ENCODE measurements around the gene DEDD.

Gene DEDD

DNA sequence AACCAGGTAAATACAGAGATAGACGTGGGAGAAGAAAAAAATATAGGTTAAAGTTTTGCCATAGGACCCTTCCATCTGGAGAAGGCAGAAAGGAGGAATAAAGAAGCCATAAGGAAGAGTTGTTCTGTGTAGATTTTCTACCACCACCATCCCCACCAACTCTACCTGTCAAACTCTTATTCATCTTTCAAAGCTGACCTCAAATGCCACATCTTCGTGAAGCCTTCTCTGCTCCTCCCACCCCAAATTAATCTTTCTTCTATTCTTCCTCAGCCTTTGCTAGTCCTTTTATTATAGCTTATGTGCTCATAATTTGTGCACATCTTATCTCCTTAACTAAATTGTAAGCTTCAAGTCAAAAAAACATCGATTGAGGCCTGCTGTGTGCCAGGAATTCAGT is 41.9 kb downstream of the DEDD start:
- no peak for DNase-seq

DNA sequence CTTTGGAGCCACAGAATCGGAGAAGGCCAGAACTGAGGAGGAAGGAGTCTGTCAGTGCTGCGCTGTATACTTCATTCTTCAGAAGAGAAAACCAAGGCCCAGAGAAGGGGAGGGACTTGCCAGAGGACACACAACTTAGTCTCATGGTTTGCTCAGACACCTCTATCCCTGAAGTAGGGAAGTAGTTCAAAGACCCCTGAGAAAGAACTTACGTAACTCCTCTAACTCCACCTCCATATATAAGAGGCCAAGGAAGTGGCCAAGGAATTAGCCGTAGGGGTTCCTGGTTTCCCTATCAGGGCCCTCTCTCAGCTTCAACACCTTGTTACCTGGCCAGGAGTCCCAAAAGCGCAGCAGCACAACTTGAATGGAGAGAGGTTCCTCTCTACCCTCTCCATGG is 42.5 kb downstream of the DEDD start:
- DNase-seq: no peak

DNA sequence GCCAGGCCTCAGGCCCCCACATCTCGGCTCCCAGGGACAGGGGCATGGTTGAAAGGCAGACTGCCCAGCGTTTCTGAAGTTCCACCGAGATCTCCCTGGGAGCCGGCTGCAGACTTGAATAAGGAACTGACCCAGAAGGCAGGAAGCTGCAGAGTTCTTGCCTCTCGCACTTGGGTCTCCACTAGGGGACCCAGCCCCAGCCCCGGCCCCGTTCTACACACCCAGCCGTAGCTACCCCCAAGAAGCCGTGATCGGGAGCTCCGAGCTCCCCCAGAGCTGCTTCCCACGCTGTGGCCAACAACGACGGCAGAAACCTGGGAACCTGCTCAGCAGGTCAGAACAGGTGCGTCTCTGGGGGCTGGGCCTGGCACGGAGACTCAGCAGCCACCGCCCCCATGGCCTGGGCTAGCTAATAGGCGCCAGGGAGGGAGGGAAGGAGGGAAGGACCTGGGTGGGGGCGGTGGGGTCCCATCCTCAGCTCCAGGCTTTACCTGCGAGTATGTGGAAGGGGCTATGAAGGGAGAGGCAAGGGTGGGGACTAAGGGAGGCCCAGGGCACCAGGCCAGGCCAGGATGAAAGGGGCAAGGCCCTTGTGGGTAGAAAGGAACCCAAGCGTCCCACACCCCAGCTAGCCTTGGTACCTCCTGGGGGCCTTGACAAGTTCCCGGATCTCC is 43.1 kb downstream of the DEDD start, which contains the start of gene NECTIN4:
Gene NECTIN4 (minus strand): TSS at position 308 of the 674 bp plus-strand sequence. CDS start 262 bp downstream, at position 46.
- DNase-seq: no peak

DNA sequence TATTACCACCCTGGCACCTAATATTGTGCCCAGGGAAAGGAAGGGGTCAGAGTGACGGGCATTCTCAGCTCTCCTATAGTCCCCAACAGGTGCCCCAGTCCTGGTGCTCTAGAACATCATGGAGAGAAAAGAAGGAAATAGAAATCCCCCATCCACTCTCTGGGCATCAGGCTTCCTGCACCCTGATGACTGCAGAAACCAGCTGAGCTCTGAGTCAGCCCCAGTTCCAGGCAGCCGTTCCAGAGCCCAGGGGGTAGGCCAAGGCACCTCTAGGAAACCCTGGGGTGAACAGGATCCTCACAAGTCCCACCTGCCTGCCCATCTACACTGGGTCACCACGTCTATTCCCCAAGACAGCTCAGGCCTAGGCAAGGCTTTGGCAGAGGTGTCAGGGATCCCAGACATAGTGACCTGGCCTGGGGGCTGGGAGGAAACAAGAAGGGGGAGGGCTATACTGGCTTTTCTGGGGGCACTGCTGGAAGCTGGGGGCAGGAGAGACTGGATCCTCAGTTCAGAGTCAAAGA is 43.8 kb downstream of the DEDD start:
- no peak for DNase-seq

DNA sequence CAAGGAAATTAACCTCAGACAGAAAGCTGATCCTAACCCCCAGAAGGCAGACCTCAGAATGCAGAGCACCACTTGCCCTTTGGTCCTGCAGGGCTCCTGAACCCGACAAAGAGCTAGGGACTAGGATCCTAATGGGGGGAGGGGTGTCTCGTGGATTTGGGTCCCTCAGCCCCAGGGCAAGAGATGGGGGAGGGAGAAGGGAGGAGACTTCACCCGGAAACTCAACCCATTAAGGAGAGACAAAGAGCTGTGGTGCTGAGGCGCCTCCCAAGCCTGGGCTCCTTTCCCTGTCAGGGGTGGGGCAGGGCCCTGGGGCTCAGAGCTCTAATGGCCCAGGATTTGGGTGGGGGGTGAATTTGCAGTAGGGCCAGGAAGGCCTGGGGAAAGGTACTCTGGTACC is 46.0 kb downstream of the DEDD start:
- no peak for DNase-seq

DNA sequence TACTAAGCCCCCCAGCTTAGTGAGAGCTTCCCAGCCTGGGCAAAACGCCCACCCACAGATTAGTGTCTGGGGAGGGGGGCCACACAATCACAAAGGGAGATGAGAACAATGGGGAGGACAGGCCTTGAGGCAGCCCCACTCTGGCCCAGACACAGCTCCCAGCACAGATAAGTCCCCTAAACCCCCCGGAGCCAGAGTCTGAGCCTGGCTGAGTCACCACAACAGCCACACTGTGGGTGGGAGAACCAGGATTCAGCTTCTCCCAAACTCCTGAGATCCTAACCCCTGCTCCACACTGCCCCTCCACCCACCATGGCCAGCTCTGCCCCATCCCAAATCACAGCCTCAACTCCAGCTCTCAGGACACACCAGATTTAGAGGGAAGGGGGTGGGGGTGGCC is 47.3 kb downstream of the DEDD start:
- no peak for DNase-seq

DNA sequence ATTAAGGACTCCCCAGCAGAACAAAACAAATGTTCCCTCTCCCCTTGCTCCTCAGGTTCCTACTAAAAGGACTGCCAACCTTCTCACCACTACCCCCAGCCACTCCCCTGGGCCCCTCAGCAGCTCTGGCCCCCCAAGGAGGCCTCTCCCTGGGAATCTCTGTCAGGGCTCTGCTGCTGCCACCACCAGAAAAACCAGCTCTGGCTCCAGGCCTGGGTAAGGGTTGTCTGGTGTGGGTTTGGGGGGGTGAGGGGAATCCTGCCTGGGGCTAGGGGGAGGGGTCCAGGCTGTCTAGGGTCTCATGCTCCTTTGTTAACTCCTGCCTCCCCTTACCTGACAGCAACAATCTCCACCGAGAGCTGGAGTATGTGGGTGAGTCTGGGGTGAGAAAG is 47.9 kb downstream of the DEDD start:
- DNase-seq: no peak

DNA sequence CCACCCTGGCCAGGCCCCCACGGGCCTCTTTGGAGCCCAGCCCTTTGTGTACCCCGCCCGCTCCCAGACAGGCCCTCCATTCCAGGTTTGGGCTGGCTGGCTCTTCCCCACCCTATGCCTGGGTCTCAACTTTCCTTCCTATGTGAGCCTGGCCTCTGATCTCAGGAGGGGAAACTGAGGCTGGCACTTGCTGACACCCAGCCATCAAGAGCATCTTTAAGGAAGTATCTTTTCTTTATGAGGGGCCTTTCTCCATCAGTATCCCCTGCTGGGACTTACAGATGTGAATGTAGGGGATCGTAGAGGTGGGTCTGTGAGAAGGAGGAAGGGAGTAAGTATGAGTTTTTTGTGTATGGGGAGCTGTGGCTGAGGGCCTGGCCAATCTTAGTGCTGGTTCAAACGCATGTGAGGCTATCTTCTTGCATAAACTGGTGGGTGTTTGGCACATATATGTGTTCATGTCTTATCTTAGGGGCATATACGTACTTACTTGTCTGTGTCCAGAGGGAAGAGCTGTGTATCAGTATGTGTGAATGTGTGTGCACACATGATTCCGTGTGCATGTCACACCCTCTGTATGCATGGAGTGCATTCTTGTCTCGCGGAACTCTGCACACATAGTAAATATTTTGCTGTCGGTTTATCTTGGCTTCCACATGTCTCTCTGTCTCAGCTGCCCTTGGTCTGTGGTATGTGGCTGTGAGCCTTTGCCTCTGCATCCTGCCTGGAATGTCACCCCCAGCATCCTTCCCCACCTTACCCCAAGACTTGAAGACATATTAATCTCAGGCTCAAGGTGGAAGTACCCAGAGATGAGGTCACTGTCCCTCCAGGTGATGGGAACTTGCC is 48.5 kb downstream of the DEDD start:
- DNase-seq: no peak

DNA sequence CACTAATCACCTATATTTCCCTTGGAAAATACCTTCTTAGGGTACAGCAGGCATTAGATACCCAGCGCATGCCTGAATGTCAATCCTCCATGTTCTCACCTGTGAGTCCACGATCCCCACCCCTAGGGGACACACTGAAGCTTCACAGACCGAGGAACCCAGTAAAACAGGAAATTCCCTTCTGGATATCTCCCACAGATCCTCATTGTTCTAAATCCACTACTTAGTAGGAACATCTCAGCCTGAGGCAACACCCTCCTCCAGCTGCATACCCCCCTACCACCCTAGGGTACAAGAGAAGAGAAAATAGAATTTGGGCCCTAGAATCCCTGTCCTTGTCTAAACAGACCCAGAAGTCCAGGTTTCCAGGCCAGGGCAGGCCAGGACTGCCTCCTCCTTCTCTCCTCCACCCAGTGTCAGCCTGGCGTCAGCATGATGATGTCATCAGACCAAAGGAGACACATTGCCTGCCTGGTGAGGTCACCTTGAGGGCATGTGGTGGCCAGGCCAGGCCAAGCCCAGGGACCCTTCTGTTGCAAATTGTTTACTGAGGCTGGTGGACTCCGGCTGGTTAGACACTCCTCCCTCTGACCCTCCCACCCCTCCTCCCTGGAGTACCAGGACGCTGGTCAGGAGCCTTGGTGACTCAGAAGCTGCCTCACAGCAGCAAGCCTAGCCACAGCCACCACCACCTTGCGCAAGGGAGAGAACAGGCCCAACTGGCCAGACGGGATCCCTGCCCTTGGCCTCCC is 49.3 kb downstream of the DEDD start:
- DNase-seq: no peak

DNA sequence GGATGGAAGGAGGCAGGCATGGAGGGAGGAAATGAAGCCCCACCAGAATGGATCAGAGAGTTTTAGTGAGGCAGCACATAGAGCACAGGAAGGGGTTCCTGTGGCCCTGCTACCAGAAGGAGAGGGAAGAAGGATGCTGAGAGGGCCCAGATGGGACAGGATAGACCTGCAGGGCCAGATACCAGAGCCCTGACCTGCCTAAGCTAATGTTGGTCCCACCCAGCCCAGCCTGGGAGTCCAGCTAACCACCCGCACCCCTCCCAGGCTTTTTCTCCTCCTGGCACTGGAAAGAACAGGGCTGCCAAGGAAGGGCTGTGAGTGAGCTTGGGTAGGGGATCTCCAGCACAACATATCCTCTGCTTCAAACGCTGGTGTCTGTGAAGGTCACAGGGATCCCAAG is 50.0 kb downstream of the DEDD start:
- DNase-seq: no peak

DNA sequence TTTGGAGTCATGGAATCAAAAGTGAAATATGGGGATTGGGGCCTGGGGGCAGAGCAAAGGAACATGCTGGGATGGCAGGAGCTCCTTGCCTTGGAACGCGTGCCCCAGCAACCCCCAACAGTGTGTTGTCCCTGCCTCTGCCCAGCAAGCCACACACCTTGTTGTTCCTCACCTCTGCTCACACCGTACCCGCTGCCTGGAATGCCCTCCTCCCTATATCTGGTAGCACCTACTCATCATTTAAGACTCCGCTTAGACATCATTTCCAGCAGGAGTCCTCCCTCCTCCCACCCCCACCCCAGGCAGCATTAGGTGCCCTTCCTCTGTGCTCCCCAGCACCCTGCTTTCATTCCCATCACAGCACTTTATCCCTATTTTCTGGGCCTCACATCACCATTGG is 50.9 kb downstream of the DEDD start:
- DNase-seq: no peak

DNA sequence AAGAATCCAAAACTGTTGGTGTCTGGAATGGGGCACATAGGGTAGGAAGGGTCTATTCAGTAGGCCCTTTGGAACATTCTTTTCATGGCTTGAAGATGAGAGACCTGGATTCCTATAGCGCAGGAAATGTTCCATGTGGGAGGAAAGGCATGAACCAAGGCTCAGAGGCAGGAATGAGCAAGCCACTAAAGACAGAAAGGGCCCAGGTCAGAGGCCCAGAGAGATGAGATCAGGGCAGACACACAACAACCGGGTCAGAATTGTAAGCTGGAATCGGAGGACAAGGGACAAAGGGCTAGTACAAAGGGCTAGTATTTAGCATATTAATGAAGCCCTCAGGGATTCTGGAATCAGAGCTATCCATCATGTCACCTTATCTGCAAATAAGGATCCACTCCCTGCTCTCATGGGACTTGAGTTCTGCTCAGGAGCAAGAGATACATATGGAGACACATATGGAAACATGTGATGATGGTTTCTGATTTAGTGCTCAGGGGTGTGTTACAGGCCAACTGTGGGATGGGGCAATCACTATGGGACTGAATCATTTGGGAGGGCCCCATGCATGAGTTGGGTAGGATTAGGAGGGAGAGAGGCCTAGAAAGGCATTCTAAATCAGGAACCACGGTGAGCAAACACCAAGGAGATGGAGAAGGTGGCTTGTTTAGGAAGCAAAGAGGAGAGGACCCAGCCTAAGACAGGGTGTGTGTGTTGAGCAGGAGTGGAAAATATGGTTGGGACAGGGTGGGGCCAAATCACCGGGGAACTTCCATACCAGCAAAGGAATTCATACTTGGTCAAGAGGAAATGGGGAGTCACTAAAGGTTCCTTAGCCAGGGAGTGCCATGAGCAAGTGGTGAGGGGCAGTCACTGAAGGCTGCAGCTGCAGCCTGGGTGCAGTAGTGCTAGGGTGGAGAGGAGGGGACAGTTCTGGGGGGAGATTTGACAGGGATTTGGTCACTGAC is 51.7 kb downstream of the DEDD start:
- DNase-seq: no peak

DNA sequence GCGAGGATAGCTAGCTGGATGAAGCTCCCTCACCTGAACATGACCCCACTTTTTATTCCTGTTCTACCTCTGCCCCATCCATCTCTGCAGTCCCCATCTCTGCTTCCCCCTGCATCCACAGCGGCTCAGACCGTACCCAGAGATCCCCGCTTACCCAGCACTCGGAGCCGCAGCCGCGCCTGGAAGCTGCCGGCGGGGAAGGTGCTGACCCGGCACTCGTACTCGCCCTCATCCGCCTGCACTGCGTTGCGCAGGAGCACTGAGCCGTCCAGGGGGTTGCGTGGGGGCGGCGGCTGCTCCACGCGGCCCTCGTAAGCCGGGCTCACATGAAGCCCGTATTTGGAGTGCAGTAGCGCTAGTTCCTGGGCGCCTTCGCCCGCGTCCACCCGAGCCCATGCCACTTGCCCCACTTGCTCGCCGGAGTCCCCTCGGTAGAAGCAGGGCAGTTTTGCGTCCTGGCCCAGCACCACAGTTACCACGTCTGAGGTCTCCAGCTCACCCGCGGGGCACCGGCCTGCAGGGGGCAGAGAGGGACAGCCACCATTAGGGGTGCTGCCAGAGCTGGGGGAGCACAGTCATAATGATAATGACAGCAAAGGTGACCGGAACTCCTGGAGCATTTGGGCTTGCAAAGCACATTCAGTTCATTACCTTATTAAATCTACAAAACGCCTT is 52.9 kb downstream of the DEDD start:
- no peak for DNase-seq

DNA sequence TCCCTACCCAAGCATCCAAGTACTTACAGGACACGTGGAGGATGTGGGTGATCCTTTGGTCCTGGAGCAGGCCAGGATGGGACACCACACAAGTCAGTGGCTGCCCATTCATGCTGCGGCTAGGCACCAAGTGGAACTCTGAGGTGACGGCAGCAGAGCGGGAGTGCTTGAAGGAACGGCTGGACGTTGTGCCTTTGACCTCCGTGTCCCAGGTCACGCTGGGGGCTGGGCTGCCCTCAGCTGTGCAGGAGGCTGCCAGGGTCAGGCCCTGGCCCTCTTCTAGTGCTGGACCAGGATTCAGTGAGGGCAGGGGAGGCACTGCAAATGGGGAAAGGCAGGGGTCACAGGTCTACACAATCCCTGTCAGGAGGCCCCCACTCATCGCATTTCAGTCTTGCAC is 55.0 kb downstream of the DEDD start:
- no peak for DNase-seq

DNA sequence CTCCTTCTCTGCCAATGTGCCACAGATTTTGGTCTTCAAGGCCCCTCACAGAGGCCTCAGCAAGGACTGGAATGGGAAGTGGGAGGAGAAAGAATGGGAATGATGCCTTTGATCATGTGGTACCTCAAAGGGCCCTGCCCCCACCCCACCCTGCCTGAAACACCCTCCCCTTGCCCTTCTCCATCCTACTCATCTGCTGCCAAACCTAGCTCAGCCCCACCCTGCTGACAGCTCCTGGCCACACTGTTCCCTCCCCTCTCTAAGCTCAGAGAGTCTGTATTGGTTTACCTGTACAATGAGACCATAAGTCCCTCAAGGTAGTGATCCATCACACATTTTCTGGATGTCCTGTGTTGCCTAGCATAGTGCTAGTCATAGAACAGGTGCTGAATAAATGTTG is 56.1 kb downstream of the DEDD start:
- no peak for DNase-seq

DNA sequence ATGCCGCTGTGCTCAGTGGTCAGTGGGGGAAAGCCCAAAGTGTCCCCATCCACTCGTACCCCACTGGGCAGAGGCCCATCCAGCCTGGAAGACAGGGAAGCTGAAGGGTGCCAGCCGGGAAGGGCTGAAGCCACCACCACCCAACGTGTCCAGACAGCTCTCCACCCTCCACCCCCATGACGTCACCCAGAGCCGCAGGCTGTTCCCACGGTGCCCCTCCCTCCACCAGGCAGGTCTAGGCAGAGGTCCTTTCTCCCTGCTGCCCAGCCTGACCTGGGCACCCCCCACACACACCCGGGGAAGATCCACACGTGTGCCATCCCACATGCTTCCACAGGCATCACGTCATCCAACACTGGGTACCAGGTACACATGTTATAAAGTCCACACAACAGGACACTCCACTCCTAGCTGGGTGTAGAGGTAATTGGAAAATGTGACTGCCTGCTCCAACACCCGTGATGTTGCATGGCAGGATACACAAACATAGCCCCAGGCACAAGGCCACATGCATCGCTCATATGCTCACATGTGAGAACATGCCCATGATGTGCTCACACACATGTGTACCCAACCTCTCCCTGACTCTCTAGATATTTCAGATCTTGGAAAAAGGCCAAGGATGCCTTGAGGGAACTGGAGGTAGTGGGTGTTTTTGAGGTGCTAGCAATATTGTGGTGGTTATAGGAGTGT is 57.6 kb downstream of the DEDD start:
- DNase-seq: no peak

DNA sequence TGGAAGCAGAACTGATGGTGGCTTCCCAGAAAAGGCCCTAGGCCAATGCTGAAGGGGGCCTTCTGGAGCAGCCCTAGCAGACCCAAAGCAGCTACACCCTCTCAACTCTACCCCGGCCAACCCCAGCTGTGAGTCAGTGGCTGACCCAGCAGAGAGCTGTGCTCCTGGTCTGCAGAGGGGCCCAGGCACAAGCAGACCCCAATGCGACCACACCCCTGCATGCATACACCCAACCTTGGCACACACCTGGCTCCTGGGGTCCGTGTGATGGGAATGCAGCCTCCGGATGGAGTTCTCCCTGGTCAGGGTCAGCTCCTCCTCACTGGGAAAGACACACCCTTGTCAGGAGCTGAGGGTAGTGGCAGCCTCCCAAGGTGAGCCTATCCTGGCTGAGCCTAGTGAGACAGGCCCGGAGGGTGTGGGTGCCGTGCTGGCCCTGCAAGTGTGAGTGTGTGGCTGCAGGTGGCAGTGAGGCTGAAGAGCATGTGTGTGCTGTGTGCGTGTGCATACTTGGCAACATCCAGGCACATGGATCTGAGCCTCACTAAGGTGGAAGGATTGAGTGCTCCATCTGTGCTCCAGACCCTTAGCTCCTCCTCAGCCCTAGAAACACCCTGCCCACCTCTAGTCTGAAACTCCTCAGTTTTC is 58.9 kb downstream of the DEDD start:
- no peak for DNase-seq

DNA sequence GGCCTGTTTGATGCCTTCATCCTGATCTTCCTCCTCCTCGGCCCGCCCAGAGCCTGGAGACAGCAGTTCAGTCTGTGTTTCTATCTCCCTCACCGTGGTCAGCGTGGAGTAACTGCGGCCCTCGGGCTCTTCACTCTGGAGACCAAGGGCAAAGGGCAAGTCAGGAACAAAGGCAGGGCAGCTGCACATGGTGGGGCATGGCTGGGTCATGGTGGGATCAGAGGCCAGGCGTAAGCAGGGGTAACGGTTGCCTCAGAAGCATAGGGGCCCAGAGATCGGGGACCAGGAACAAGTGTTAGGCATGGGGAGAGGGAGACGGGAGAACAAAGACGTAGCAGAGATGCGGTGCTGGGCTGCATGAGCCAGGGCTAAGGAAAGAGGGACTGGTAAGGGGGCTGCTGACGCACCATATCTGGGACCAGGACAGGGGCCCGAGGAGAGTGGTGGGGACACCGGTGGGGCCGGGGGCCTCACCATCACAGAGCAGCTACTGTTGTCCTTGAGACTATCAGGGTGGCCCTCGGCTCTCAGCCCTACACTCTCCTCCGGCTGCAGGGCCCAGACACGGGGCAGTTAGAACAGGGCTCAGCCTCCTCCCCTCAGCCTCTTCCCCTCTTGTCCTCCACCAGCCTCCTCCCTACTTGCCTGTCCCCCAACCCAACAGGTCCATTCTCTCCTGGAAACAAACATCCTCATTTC is 59.6 kb downstream of the DEDD start:
- DNase-seq: no peak

DNA sequence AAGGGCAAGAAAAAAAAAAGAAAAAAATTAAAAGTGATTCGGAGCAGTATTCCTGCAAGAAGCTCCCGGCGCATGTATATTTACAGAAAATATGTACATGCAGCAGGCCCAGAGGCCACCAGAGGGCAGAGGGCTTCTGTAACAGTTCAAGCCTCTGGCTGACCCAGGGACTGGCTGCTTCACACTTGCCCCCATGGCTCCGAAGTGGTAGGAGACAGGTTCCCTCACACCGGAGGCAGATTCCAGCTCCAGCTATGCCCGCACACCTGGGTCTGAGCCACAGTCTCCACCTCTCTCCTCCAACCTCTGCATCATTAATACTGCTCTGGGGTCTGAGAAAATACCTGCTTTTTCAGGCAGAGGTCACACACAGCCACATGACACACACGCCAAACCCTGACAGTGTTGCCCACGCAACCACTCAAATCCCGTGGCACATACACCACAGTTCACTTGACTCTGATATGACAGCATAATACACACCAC is 60.5 kb downstream of the DEDD start:
- DNase-seq: no peak
